GM12873 (cell line): ENCODE measurements around the gene ANO6.

Experiments
- TF ChIP-seq, protein P1 (sequence below): IDR thresholded peaks from 2 replicates; pipeline ENCODE4 v1.5.1; 2012; ENCODE audit warnings: low read depth, mild to moderate bottlenecking, moderate library complexity, low read length, control low read depth; ENCODE audit not compliant: insufficient read depth; ENCODE audit errors: missing control alignments

The ANO6 gene

DNA sequence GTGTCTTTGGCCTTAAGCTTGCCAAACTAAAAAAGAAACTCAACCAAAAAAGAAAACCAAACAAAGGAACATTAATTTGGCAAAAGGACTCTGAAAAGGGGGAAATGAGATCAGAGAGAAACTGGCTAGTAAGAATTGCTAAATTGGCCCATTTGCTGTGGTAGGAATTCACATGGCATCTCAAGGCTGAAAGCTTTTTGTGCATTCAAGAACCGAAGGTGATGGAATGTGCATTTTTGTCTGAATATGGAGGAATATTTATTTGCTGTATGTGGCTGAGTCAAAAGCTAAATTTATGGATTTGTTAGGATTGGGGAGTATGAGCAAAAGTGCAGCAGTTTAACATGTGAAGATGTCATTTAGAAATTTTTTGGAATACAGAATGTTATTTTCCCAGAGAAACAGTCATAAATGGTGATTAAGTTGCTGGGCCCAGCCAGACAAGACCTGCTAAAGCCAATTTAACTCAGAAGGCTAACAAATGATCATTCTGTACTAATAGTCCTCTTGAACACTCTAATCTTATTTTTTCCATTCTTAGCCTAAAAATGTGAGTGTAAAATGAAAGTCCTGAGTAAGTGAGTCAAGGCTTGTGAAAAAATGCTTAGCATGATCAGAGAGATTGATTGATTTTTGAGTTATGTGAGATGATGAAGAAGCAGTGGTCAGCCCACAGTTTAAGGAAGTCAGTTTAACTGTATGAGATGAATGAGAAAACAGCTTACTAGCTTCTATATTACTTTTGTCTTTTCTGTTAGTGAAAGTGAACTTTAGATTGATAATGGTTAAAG is 94.1 kb downstream of the ANO6 start:
- TF ChIP-seq, protein P1, sequence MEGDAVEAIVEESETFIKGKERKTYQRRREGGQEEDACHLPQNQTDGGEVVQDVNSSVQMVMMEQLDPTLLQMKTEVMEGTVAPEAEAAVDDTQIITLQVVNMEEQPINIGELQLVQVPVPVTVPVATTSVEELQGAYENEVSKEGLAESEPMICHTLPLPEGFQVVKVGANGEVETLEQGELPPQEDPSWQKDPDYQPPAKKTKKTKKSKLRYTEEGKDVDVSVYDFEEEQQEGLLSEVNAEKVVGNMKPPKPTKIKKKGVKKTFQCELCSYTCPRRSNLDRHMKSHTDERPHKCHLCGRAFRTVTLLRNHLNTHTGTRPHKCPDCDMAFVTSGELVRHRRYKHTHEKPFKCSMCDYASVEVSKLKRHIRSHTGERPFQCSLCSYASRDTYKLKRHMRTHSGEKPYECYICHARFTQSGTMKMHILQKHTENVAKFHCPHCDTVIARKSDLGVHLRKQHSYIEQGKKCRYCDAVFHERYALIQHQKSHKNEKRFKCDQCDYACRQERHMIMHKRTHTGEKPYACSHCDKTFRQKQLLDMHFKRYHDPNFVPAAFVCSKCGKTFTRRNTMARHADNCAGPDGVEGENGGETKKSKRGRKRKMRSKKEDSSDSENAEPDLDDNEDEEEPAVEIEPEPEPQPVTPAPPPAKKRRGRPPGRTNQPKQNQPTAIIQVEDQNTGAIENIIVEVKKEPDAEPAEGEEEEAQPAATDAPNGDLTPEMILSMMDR = no peak

DNA sequence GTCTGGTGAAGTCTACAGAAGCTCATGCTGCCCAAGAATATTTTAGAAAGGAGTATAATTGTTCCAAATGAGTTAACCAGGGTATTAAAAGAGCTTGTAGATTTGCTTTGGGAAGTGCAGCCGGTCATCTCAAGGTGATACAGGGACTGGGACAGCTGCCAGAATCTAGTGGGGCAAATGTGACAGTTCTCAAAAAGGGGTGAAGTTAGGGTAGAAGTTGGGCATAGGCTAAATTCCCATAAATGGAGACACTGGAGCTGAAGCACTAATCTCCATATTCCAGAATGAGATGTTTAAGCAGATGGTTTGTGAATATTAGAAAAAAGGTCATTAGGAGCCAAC is 94.7 kb downstream of the ANO6 start:
- TF ChIP-seq, protein P1 = no peak

DNA sequence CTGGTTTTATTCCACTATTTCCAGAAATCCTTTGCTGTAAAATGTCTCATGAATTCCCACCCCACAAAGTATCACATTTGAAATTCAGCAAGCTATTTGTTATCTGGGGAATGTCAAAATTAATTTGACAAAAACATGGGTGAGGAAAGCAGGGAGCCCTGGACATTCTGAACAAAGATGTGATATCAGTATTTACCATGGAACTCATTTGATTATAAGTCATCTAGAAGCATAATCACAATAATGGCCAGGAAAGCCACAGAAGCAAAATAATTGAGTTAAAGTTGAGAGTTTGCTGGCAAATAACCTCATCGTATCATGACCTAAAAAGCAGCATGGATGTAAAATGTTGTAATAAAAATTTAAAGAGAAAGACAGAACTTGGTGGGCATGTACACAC is 96.1 kb downstream of the ANO6 start:
- TF ChIP-seq, protein P1 = no peak

DNA sequence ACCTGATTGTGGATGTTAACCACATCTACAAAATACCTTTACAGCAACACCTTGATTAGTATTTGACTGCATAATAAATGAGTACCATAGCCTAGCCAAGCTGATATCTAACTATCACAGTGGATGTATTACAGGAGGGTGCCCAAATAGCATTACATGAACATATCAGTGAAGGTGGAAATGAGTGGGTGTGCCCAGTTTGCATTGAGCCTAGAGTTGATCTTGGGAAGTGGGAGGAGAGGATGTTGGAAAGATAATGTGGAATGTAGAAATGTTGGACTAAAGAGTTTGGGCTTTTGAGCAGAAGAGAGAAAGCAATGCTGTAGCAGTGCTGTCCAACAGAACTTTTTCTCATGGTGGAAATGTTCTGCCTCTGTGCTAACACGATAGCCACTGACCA is 98.9 kb downstream of the ANO6 start:
- TF ChIP-seq, protein P1 = no peak

DNA sequence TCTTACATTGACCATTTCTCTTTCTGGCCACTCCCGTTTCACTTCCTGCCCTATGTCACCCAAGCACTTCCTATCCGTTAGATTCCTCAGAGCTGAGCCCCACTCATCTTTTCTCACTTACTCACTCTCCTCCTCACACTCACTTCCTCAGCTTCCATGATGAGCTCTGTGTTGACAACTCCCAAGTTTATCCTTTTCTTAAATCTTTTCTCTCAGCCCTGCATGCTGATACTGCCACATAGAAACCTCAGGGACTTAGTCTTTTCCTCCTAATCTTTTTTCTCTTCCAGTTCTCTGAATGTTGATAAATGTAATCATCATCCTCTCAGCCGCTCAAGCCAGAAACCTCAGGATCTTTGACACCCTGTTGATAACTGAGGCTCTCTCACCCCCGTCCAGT is 99.6 kb downstream of the ANO6 start:
- TF ChIP-seq, protein P1 = no peak

DNA sequence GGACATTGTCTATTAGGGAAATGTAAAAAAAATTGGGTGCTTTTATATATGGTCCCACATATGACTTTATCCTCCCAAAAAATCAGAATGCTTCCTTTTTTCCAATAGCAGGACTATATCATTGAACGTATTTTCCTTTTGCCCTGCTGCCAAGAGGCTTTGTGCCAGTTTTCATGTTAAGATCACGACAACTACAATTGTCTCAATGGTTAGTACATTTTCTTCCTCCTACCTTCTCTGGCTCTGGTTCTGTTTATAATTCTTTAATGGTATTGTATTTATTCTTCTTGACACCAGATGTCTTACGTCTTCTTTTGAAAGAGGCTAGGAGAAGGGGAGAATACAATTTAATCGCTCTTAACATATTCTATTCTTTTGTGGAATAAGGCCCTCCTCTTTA is 106.9 kb downstream of the ANO6 start:
- TF ChIP-seq, protein P1 = no peak

DNA sequence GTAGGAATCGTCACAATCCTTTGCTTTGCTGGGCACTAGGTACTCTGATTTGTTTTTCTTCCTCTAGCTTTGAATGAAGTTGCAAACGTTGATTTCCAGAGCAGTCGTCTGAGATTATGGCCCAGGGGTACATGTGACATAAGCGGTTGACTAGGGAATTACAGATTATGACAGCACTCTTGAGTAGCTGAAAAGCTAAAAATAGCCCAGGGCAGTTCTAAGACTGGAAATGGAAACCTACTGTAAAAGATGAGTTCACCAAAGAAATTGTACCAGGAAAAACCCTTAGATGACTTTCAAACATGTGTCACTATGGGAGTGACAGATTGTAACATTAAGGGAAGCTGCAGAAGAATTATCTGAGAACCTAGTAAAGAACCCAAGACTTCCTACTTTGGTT is 108.5 kb downstream of the ANO6 start:
- TF ChIP-seq, protein P1 = no peak
